Stimulated activated CD8-positive, alpha-beta memory T cell treated with anti-CD3 and anti-CD28 coated beads, Interleukin-15, amount 100 ng/mL, for 48 hours (primary cell): Measurements from ENCODE around the gene AP5B1.
"Not testable (repeated sequence)": the region's sequence is repeated elsewhere in the genome, so short reads cannot be mapped to it uniquely, and the experiment has no call there.

Experiments used
- DNase-seq, 2 donors: peaks; one replicate each; pipeline ENCODE4 v3.0.0-alpha.2; 2020; ENCODE audit warnings: low read depth in 2 of 2

Gene AP5B1

GRCh38 chr11:65786008-65786785 is 5.4 kb upstream of the AP5B1 start:
- DNase-seq = no peak

DNA sequence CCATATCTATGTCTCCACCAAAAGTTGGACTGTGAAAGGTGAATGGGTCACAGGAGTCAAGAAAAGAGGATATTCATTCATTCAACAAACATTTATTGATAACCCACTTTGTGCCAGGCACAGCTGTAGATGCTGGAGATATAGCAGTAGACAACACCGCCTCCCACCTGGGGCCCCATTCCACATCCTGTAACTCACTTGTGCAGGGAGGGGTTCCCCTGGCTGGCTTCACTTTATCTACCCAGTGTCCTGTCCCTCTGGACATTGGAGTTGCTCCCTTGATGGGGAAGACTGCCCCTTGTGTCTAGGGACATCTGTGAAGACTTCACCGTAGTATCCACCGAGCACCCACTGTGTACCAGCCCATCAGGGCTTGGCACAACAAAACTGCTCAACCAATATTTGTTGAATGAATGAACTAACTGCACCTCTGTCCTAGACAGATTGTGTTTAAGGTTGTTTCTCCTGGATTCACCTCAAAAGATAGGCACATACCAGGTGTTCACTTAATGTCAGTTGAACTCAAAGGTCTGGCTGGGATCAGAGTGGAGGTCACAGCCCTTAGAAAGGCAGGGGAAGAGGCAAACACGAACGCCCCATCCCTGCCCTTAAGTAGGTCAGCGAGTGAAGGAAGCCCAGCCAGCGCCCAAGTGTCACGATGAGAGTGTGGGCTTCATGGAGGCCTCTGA is 4.7 kb upstream of the AP5B1 start:
- no peak for DNase-seq

GRCh38 chr11:65782816-65783228 is 2.0 kb upstream of the AP5B1 start:
- no peak for DNase-seq

- DNase-seq = no peak
Observed at GRCh38 chr11:65781962-65782815, 1.4 kb upstream of the AP5B1 start.

GRCh38 chr11:65781152-65781961 is 581 bp upstream of the AP5B1 start:
- DNase-seq = no peak

DNA sequence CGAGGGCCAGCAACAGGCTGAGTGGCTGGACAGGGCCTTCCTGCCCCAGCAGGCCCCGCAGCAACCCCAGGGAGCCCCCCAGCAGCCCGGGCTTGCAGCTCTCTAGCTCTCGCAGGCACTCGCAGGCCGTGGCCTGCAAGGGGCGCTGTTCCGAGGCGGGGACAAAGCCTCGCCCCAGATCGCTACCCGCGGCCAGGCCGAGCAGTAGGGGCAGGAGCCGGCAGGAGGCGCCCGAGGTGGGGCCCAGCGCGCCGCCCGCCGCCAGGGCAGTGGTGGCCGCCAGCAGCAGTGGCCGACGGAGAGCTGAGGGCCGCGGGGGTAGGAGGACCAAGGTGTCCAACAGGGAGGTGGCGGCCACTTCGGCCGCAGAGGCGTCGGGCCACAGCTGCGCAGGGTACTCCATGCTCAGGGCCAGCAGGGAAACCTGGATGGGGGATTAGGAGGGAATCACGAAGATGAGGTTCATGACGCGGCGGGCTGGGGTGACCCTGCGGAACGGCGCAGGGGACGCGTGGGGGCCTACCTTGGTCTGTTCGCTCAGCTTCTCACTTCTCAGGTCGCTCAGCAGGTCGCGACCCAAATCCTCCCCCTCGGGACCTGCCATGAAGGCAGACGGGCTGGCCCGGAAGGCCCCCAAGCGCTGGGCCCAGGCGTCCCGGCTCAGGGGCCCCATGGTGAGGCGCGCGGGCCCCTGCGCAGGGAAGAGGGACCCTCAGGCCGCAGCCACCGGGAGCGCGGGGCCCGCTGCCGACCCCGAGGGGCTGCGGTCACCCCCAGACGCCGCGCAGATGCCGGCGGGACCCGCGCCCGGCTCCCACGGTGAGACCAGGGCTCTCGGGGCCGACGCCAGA is 632 bp downstream of the AP5B1 start:
- DNase-seq = peak; percentile 76 to 78

DNA sequence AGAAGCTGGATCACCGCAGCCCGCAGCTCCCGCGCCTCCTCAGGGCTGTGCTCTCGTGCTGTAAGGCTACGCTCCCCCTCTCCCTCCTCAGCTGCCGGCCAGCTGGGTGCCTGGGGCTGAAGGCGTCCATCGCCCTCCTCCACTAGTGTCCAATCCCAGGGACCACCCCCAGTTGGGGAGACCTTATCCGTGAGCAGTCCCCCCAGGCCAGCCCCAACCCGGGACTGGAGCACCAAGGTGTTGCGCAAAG is 1.2 kb downstream of the AP5B1 start:
- DNase-seq = no peak

- DNase-seq = no peak
Observed at GRCh38 chr11:65778901-65779668, 1.7 kb downstream of the AP5B1 start.

DNA sequence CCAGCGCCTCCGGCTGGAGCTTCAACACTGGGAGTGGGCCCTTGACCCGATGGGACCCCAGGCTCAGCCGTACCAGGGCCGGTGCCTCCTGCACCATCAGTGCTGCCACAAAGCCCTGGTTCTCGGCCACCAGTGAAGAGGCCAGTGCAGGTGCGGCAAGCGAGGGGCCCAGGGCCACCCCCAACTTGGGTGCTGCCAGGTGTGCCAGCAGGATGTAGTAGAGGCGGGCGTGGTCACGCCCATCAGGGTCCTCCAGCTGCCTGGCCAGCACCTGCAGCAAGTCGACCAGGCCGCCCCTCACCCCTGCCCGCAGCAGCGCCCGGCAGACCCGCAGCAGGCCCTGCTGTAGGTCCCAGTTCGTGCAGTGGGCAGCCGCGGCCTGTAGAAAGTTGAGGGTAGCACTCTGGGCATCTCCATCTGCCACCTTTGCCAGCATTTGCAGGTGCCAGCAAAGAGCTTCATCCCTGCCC is 2.3 kb downstream of the AP5B1 start:
- DNase-seq = no peak

DNA sequence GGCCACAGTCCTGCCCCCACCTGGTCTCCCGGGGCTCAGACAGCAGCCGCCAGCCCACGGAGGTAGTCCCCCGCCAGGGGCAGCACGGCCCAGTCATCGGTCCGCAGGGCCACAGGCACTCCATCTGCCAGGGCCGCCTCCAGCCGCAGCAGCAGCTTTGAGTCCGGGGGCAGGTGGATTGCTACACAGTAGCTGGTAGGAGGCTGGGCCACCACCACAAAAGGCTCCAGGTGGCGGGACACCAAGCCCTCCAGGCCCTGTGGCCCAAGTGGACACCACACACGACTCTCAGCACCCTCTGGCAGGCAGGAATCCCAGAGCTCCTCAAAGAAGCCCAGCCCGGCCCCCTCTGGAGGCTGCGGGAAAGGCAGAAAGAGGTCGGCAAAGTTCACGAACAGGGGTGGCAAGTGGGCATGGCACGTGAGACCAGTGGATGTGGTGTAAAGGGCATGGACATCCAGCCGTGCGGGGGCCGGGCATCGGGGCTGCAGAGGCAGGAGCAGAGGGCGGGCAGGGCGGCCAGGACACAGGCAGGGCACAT is 2.9 kb downstream of the AP5B1 start:
- no peak for DNase-seq

DNA sequence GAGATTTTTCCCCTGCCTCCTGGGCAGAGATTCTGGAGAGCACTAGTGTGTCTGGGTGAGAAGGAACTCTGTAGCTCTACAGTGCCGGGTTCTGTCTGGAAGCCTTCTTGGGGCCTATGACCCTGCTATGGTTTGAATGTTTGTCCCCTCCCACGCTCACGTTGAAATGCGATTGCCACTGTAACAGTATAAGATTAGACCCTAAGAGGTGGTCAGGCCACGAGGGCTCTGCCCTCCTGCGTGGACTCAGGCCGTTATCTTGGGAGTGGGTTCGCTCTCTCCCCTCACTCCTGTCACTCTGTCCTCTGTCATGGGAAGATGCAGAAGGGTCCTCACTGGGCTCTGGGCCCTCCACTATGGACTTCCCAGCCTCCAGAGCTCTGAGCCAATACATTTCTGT is 3.5 kb downstream of the AP5B1 start:
- no peak for DNase-seq

- DNase-seq = no peak
Observed at GRCh38 chr11:65776710-65777141, 4.0 kb downstream of the AP5B1 start.

- no peak for DNase-seq
Observed at GRCh38 chr11:65776196-65776595, 4.6 kb downstream of the AP5B1 start.

GRCh38 chr11:65774525-65775306 is 6.1 kb downstream of the AP5B1 start:
- DNase-seq = no peak

- DNase-seq = no peak
Observed at GRCh38 chr11:65773784-65774411, 6.9 kb downstream of the AP5B1 start.

GRCh38 chr11:65771589-65772112 is 9.1 kb downstream of the AP5B1 start:
- DNase-seq = no peak

GRCh38 chr11:65770951-65771567 is 9.7 kb downstream of the AP5B1 start:
- no peak for DNase-seq

DNA sequence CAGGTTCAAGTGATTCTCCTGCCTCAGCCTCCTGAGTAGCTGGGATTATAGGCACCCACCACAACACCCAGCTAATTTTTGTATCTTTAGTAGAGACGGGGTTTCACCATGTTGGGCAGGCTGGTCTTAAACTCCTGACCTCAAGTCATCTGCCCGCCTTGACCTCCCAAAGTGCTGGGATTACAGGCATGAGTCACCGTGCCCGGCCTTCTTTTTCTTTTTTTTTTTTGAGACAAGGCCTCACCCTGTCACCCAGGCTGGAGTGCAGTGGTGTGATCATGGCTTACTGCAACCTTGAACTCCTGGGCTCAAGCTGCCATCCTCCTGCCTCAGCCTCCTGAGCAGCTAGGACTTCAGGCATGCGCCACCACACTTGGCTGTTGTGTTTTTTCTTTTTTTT is 13.0 kb downstream of the AP5B1 start:
- DNase-seq = not testable (repeated sequence)
